Measurements from ENCODE around the gene ZBTB40. TPM values are rescaled to one million over a fixed set of nuclear protein-coding genes. Genes with fewer than 3 reads are reported as not detected.

ZBTB40 gene
- total and polyA plus RNA-seq, 9 of the 15 experiments (the other 6 are each of a cell fraction or from before 2014, with no cell fraction given): 2.6 to 26.0 (median 18.8) TPM

GRCh38 chr1:22503721-22504410 lies 52.2 kb downstream of the ZBTB40 start (continued):
- TF ChIP-seq CUX1 (CRISPR knock-in tag; IDR thresholded peaks at IDR 0.05) (no peak), POU5F1 (IDR thresholded peaks at IDR 0.05; ENCODE audit: borderline replicate concordance, low read depth, low read length, partially characterized antibody) (no peak), POLR2H (tag; IDR thresholded peaks at IDR 0.05; ENCODE audit: low read depth) (no peak), STAT5A (IDR thresholded peaks at IDR 0.05; ENCODE audit: borderline replicate concordance, low read length) (no peak), ZBTB9 (CRISPR knock-in tag; IDR thresholded peaks at IDR 0.05) (no peak), SAFB (IDR thresholded peaks at IDR 0.05; ENCODE audit: borderline replicate concordance, low read depth, low read length) (no peak), E4F1 (CRISPR knock-in tag; IDR thresholded peaks at IDR 0.05; ENCODE audit: borderline replicate concordance) (no peak), TEAD1 (CRISPR knock-in tag; IDR thresholded peaks at IDR 0.05) (no peak)

Data from K562 (cell line).